Vagina (tissue), 2 donors: ENCODE measurements around the gene ZBED3. TPM values are rescaled to one million over a fixed set of nuclear protein-coding genes. Genes with fewer than 3 reads are reported as not detected.

Experiments used
- DNase-seq, 2 donors: peaks; one replicate each; pipeline ENCODE4 v3.0.0-alpha.2; 2017; ENCODE audit errors: extremely low spot score in 2 of 2
- H3K27ac ChIP-seq: fragments of 200-600 bp; sonication (generic); one replicate; pipeline ENCODE4 v1.5.1; 2019
- H3K27me3 ChIP-seq: fragments of 200-600 bp; sonication (generic); one replicate; pipeline ENCODE4 v1.5.1; 2019
- H3K36me3 ChIP-seq, 2 donors: fragments of 200-600 bp; sonication (generic); one replicate each; pipeline ENCODE4 v1.5.1; 2017 to 2019
- H3K4me1 ChIP-seq: fragments of 200-600 bp; sonication (generic); one replicate; pipeline ENCODE4 v1.5.1; 2019
- H3K4me3 ChIP-seq, 2 donors: fragments of 200-600 bp; sonication (generic); 1 replicate in 1 of 2; 2 replicates in 1 of 2; pipeline ENCODE4 v1.5.1; 2016 to 2019
- H3K9me3 ChIP-seq: fragments of 200-600 bp; sonication (generic); one replicate; pipeline ENCODE4 v1.5.1; 2019
- CTCF ChIP-seq, 3 experiments: fragments of 450-650 bp in 2 of 3; fragments of 200-600 bp in 1 of 3; sonication (generic) in 1 of 3; IDR thresholded peaks; one replicate each; pipeline ENCODE4 v1.5.1; 2017 to 2019; ENCODE audit warnings: antibody characterized with exemption in 3 of 3, mild to moderate bottlenecking in 2 of 3, moderate library complexity in 2 of 3
- POLR2A ChIP-seq, 2 donors: fragments of 450-650 bp; IDR thresholded peaks; one replicate each; pipeline ENCODE4 v1.6.1; 2017; ENCODE audit warnings: antibody characterized with exemption in 2 of 2, mild to moderate bottlenecking in 2 of 2, moderate library complexity in 2 of 2
- POLR2AphosphoS5 ChIP-seq, 2 donors: sonication (generic); formaldehyde crosslinking; IDR thresholded peaks; one replicate each; pipeline ENCODE4 v1.9.0; 2017; ENCODE audit warnings: antibody characterized with exemption in 2 of 2, mild to moderate bottlenecking in 2 of 2, low read depth in 1 of 2; ENCODE audit not compliant: insufficient read depth in 1 of 2
- intact Hi-C: fragments of 100-400 bp; cut with DNase I; formaldehyde crosslinking; loops from one replicate; pipeline ENCODE4 v1.15.1; 2023
- total RNA-seq: library from RNA; depleted of rRNA; stranded (reverse); fragments of >200 nt; gene quantifications from one replicate; pipeline ENCODE4 v1.2.3, GENCODE V29; 2016

The ZBED3 gene
- total RNA-seq, 1 donor from 2014 or later, result 9.1 TPM

- no peak for DNase-seq
- intact Hi-C loops, result no loop called here
- no peak for TF ChIP-seq POLR2AphosphoS5 (IDR thresholded peaks at IDR 0.05; ENCODE audit: insufficient read depth in 1 of 2, low read depth in 1 of 2)
- no peak for TF ChIP-seq POLR2A (IDR thresholded peaks at IDR 0.05)
- TF ChIP-seq CTCF (IDR thresholded peaks at IDR 0.05), result no peak
- H3K4me3 ChIP-seq, result peak overlapping the region; percentile 44 to 65
- H3K27ac ChIP-seq, result peak overlapping the region; percentile 66
- no peaks in the 10 kb centered on the region for H3K36me3 ChIP-seq
- H3K4me1 ChIP-seq, result peaks cover 17% of the 10 kb centered on the region
- H3K9me3 ChIP-seq, result no peaks in the 10 kb centered on the region
- H3K27me3 ChIP-seq, result no peaks in the 10 kb centered on the region
Observed at GRCh38 chr5:77077829-77078176, 9.3 kb downstream of the ZBED3 start.

GRCh38 chr5:77076961-77077828 lies 9.9 kb downstream of the ZBED3 start:
- H3K4me3 ChIP-seq, result peak overlapping the region; percentile 44 to 65
- intact Hi-C loops, result no loop called here

GRCh38 chr5:77074745-77075144 lies 12.3 kb downstream of the ZBED3 start:
- no peak for DNase-seq
- intact Hi-C loops, result no loop called here

More at GRCh38 chr5:77076961-77077828, 9.9 kb downstream of the ZBED3 start:
- Histone ChIP-seq H3K27me3 (no peaks in the 10 kb centered on the region), H3K9me3 (no peaks in the 10 kb centered on the region), H3K27ac (peak overlapping the region; percentile 66), H3K36me3 (no peaks in the 10 kb centered on the region), H3K4me1 (peaks cover 17% of the 10 kb centered on the region)
- TF ChIP-seq CTCF (IDR thresholded peaks at IDR 0.05) (peak; percentile 25 to 51 (median 37)), POLR2A (IDR thresholded peaks at IDR 0.05) (no peak)
- DNase-seq, result no peak

GRCh38 chr5:77073667-77074066 lies 13.4 kb downstream of the ZBED3 start:
- intact Hi-C loops, result no loop called here
- Histone ChIP-seq H3K36me3 (peaks cover 0 to 1% of the 10 kb centered on the region in 2 donors), H3K4me1 (peaks cover 17% of the 10 kb centered on the region)

More at GRCh38 chr5:77074745-77075144, 12.3 kb downstream of the ZBED3 start:
- H3K27ac ChIP-seq, result no peak overlapping the region
- H3K9me3 ChIP-seq, result no peaks in the 10 kb centered on the region
- H3K36me3 ChIP-seq, result no peaks in the 10 kb centered on the region
- peaks cover 17% of the 10 kb centered on the region for H3K4me1 ChIP-seq
- TF ChIP-seq POLR2A (IDR thresholded peaks at IDR 0.05), result no peak
- no peaks in the 10 kb centered on the region for H3K27me3 ChIP-seq
- H3K4me3 ChIP-seq, result no peak overlapping the region

GRCh38 chr5:77066823-77067442 lies 20.2 kb downstream of the ZBED3 start:
- no peak overlapping the region for H3K4me3 ChIP-seq
- DNase-seq, result no peak
- intact Hi-C loops, result no loop called here
- H3K27me3 ChIP-seq, result no peaks in the 10 kb centered on the region
- no peaks in the 10 kb centered on the region for H3K4me1 ChIP-seq
- H3K9me3 ChIP-seq, result no peaks in the 10 kb centered on the region
- no peak overlapping the region for H3K27ac ChIP-seq
- no peak for TF ChIP-seq CTCF (IDR thresholded peaks at IDR 0.05)
- no peak for TF ChIP-seq POLR2A (IDR thresholded peaks at IDR 0.05)
- TF ChIP-seq POLR2AphosphoS5 (IDR thresholded peaks at IDR 0.05; ENCODE audit: insufficient read depth in 1 of 2, low read depth in 1 of 2), result no peak
- peaks cover 0 to 28% of the 10 kb centered on the region in 2 donors for H3K36me3 ChIP-seq

More at GRCh38 chr5:77073667-77074066, 13.4 kb downstream of the ZBED3 start:
- no peak overlapping the region for H3K27ac ChIP-seq
- DNase-seq, result no peak
- TF ChIP-seq POLR2A (IDR thresholded peaks at IDR 0.05) (no peak), CTCF (IDR thresholded peaks at IDR 0.05) (no peak), POLR2AphosphoS5 (IDR thresholded peaks at IDR 0.05; ENCODE audit: insufficient read depth in 1 of 2, low read depth in 1 of 2) (no peak)
- no peak overlapping the region for H3K4me3 ChIP-seq
- H3K27me3 ChIP-seq, result no peaks in the 10 kb centered on the region
- H3K9me3 ChIP-seq, result no peaks in the 10 kb centered on the region
